H1 (cell line): Measurements from ENCODE around the gene BTBD1. TPM values are rescaled to one million over a fixed set of nuclear protein-coding genes. Genes with fewer than 3 reads are reported as not detected.

Source experiments
- CTCF ChIA-PET: fragments of 300-600 bp; sonication (Branson Sonifier 250); formaldehyde crosslinking; loops from one replicate; lab custom pipeline; 2021; ENCODE audit not compliant: partially characterized antibody; lab: Charles Lee
- POLR2A ChIA-PET: fragments of 300-600 bp; sonication (Branson Sonifier 250); formaldehyde crosslinking; loops from one replicate; lab custom pipeline; 2021; ENCODE audit warnings: inconsistent platforms; ENCODE audit not compliant: partially characterized antibody; lab: Charles Lee
- DNase-seq, 2 experiments: peaks; one replicate each; pipeline versions ENCODE4 v3.0.0 to v3.0.0-alpha.2; 2010 to 2022; ENCODE audit warnings: low spot score in 2 of 2, low read depth in 1 of 2, mixed read lengths in 1 of 2
- FAIRE-seq: peaks from 2 replicates; lab custom pipeline; 2011; peaks lifted over from hg19 to GRCh38; lab: Jason Lieb, UNC
- H2AFZ ChIP-seq: 2 replicates; pipeline ENCODE4 v1.8.1; 2012; ENCODE audit warnings: low read length, inconsistent platforms
- H2AK5ac ChIP-seq: 2 replicates; pipeline ENCODE4 v1.6.1; 2013; ENCODE audit warnings: low read depth, low read length
- H2BK120ac ChIP-seq: replicated peaks from 2 replicates; pipeline ENCODE3; 2013; ENCODE audit warnings: low read depth, low read length, inconsistent platforms
- H2BK12ac ChIP-seq: 2 replicates; pipeline ENCODE4 v1.6.1; 2013; ENCODE audit warnings: low read depth, low read length
- H2BK15ac ChIP-seq: 2 replicates; pipeline ENCODE4 v1.6.1; 2013; ENCODE audit warnings: low read length
- H2BK20ac ChIP-seq: 2 replicates; pipeline ENCODE4 v1.6.1; 2013; ENCODE audit warnings: low read length
- H2BK5ac ChIP-seq: 2 replicates; pipeline ENCODE4 v1.6.1; 2013; ENCODE audit warnings: low read depth, low read length
- H3K14ac ChIP-seq: 2 replicates; pipeline ENCODE4 v1.6.1; 2013; ENCODE audit warnings: inconsistent platforms; ENCODE audit not compliant: insufficient read length
- H3K18ac ChIP-seq: 2 replicates; pipeline ENCODE4 v1.6.1; 2013; ENCODE audit warnings: low read length; ENCODE audit errors: extremely low read depth
- H3K23ac ChIP-seq: 2 replicates; pipeline ENCODE4 v1.6.1; 2013; ENCODE audit warnings: inconsistent platforms; ENCODE audit not compliant: insufficient read length
- H3K23me2 ChIP-seq: 2 replicates; pipeline ENCODE4 v1.6.1; 2013; ENCODE audit warnings: low read depth, low read length
- H3K27ac ChIP-seq: 2 replicates; pipeline ENCODE4 v1.6.1; 2011; ENCODE audit warnings: low read depth, low read length, inconsistent platforms
- H3K27me3 ChIP-seq, 4 experiments: replicated peaks in 1 of 4; 1 replicate in 1 of 4; 2 replicates in 3 of 4; pipeline versions ENCODE4 v1.6.1 to v1.8.1; 2011 to 2013; ENCODE audit warnings: low read length in 3 of 4, mild to moderate bottlenecking in 3 of 4, inconsistent platforms in 2 of 4, mixed read lengths in 2 of 4, moderate library complexity in 1 of 4; ENCODE audit not compliant: control insufficient read depth in 3 of 4, insufficient read depth in 3 of 4; ENCODE audit errors: extremely low read depth in 1 of 4
- H3K36me3 ChIP-seq, 4 experiments: 2 replicates each; pipeline versions ENCODE4 v1.6.1 to v1.8.1; 2011 to 2013; ENCODE audit warnings: mild to moderate bottlenecking in 4 of 4, low read length in 3 of 4, moderate library complexity in 2 of 4, control low read depth in 1 of 4, inconsistent platforms in 1 of 4; ENCODE audit not compliant: insufficient read depth in 4 of 4, control insufficient read depth in 2 of 4
- H3K4ac ChIP-seq: replicated peaks from 2 replicates; pipeline ENCODE3; 2013; ENCODE audit warnings: low read length, low read depth, mixed read lengths, inconsistent platforms; ENCODE audit not compliant: insufficient read length
- H3K4me1 ChIP-seq, 4 experiments: replicated peaks in 1 of 4; 1 replicate in 1 of 4; 2 replicates in 3 of 4; pipeline versions ENCODE4 v1.6.1 to v1.8.1; 2011 to 2013; ENCODE audit warnings: low read length in 3 of 4, inconsistent platforms in 2 of 4, mixed read lengths in 1 of 4; ENCODE audit not compliant: insufficient read depth in 4 of 4, control insufficient read depth in 3 of 4
- H3K4me2 ChIP-seq, 2 experiments: 2 replicates each; pipeline versions ENCODE4 v1.6.1 to v1.8.1; 2011 to 2013; ENCODE audit warnings: low read depth in 2 of 2, low read length in 2 of 2, control low read depth in 1 of 2, inconsistent platforms in 1 of 2, mild to moderate bottlenecking in 1 of 2; ENCODE audit not compliant: insufficient read depth in 1 of 2
- H3K4me3 ChIP-seq, 4 experiments: fragments of 200-600, 300-600 bp in 1 of 4; sonication (generic), shearing (Covaris generic), sonication (Bioruptor Twin) in 1 of 4; 2 replicates each; pipeline versions ENCODE4 v1.5.1 to v1.8.1; 2011 to 2016; ENCODE audit warnings: low read length in 4 of 4, low read depth in 3 of 4, control low read depth in 2 of 4, inconsistent platforms in 2 of 4, mild to moderate bottlenecking in 2 of 4, mixed read lengths in 1 of 4, moderate library complexity in 1 of 4; ENCODE audit not compliant: insufficient read depth in 2 of 4; ENCODE audit errors: extremely low read depth in 1 of 4
- H3K56ac ChIP-seq: replicated peaks from 2 replicates; pipeline ENCODE3; 2013; ENCODE audit warnings: low read depth, mild to moderate bottlenecking, mixed read lengths, low read length, inconsistent platforms; ENCODE audit not compliant: insufficient read length
- H3K79me1 ChIP-seq: 2 replicates; pipeline ENCODE4 v1.6.1; 2013; ENCODE audit warnings: low read depth, low read length, control low read depth
- H3K79me2 ChIP-seq, 2 experiments: 2 replicates each; pipeline versions ENCODE4 v1.6.1 to v1.8.1; 2012 to 2013; ENCODE audit warnings: low read length in 2 of 2, mild to moderate bottlenecking in 2 of 2, inconsistent platforms in 1 of 2; ENCODE audit not compliant: insufficient read depth in 2 of 2, control insufficient read depth in 1 of 2
- H3K9ac ChIP-seq, 4 experiments: replicated peaks in 1 of 4; 1 replicate in 1 of 4; 2 replicates in 3 of 4; pipeline versions ENCODE4 v1.6.1 to v1.8.1; 2011 to 2013; ENCODE audit warnings: low read depth in 3 of 4, low read length in 3 of 4, control low read depth in 2 of 4, mild to moderate bottlenecking in 2 of 4, moderate library complexity in 2 of 4, inconsistent platforms in 1 of 4; ENCODE audit errors: extremely low read depth in 1 of 4
- H3K9me3 ChIP-seq, 2 experiments: 2 replicates each; pipeline versions ENCODE4 v1.6.1 to v1.8.1; 2012 to 2013; ENCODE audit warnings: mild to moderate bottlenecking in 2 of 2, moderate library complexity in 2 of 2, control low read depth in 1 of 2, inconsistent platforms in 1 of 2, low read depth in 1 of 2, low read length in 1 of 2, mixed read lengths in 1 of 2; ENCODE audit not compliant: insufficient read depth in 2 of 2
- H4K20me1 ChIP-seq, 2 experiments: replicated peaks in 1 of 2; 2 replicates each; pipeline versions ENCODE3 to v1.8.1; 2011 to 2013; ENCODE audit warnings: inconsistent platforms in 2 of 2, low read length in 2 of 2, mild to moderate bottlenecking in 1 of 2; ENCODE audit not compliant: insufficient read depth in 2 of 2, control insufficient read depth in 1 of 2
- H4K5ac ChIP-seq: 2 replicates; pipeline ENCODE4 v1.6.1; 2013; ENCODE audit warnings: low read length, low read depth, mixed read lengths, inconsistent platforms; ENCODE audit not compliant: insufficient read length
- H4K8ac ChIP-seq: 2 replicates; pipeline ENCODE4 v1.8.0; 2013; ENCODE audit warnings: mild to moderate bottlenecking, moderate library complexity, low read length, inconsistent platforms; ENCODE audit not compliant: insufficient read depth; ENCODE audit errors: extremely low read depth
- H4K91ac ChIP-seq: replicated peaks from 2 replicates; pipeline ENCODE3; 2013; ENCODE audit warnings: low read length, mixed read lengths, inconsistent platforms; ENCODE audit not compliant: insufficient read length
- BCL11A ChIP-seq, 2 experiments: IDR thresholded peaks; one replicate each; pipeline ENCODE4 v1.6.1; 2011; ENCODE audit warnings: low read depth in 2 of 2, low read length in 2 of 2, mild to moderate bottlenecking in 2 of 2
- CHD2 ChIP-seq: IDR thresholded peaks from 2 replicates; pipeline ENCODE4 v1.6.1; 2012; ENCODE audit warnings: low read length, improper control_type of control experiment
- FOSL1 ChIP-seq: IDR thresholded peaks from 2 replicates; pipeline ENCODE4 v1.6.1; 2011; ENCODE audit warnings: mild to moderate bottlenecking, low read depth, low read length, moderate library complexity; ENCODE audit not compliant: insufficient read depth
- NRF1 ChIP-seq: IDR thresholded peaks from 2 replicates; pipeline ENCODE4 v1.6.1; 2011; ENCODE audit warnings: mild to moderate bottlenecking, low read depth, low read length, improper control_type of control experiment
- PHF8 ChIP-seq: fragments of 200-600 bp; sonication (generic); conservative IDR thresholded peaks from 2 replicates; pipeline ENCODE4 v1.7.1; 2012; ENCODE audit warnings: low read depth, mild to moderate bottlenecking, inconsistent platforms, low read length, moderate library complexity
- POLR2A ChIP-seq, 2 experiments: IDR thresholded peaks; 1 replicate in 1 of 2; 2 replicates in 1 of 2; pipeline ENCODE4 v1.6.1; 2011; ENCODE audit warnings: low read depth in 2 of 2, low read length in 2 of 2, mild to moderate bottlenecking in 2 of 2; ENCODE audit errors: control extremely low read depth in 1 of 2
- RXRA ChIP-seq: IDR thresholded peaks from 2 replicates; pipeline ENCODE4 v1.6.1; 2011; ENCODE audit warnings: low read depth, mild to moderate bottlenecking, low read length, moderate library complexity; ENCODE audit not compliant: insufficient read depth
- SP1 ChIP-seq: IDR thresholded peaks from 2 replicates; pipeline ENCODE4 v1.6.1; 2011; ENCODE audit warnings: low read depth, low read length
- WGBS, 2 experiments: shearing (Covaris generic) in 1 of 2; methylation state at CpG; one replicate each; pipeline versions ENCODE4 v1.1.6 to v1.1.7; 2013 to 2015; ENCODE audit warnings: low lambda C conversion rate in 2 of 2, mixed read lengths in 2 of 2, inconsistent platforms in 1 of 2, low coverage in 1 of 2, missing lambda C conversion rate in 1 of 2; ENCODE audit not compliant: insufficient replicate concordance in 2 of 2, insufficient coverage in 1 of 2, insufficient read length in 1 of 2; ENCODE audit errors: extremely low coverage in 1 of 2, missing lambda C conversion rate in 1 of 2; 5-methylcytosine and 5-hydroxymethylcytosine counted together
- polyA plus RNA-seq, 7 experiments: library from polyadenylated mRNA; depleted of rRNA in 3 of 7; stranded (reverse) in 5 of 7; unstranded in 2 of 7; fragments of >200 nt in 5 of 7; fragments of 200-250 nt in 2 of 7; gene quantifications; 1 replicate in 5 of 7; 2 replicates in 1 of 7; 4 replicates in 1 of 7; pipeline versions ENCODE4 v1.2.1 to v1.2.3, GENCODE V29; 2011 to 2013; ENCODE audit warnings: missing spikeins in 2 of 7, mixed read lengths in 2 of 7
- total RNA-seq: library from RNA; stranded (reverse); fragmentation: NEBNext Ultra II Directional; extraction: Animal tissue kit (Norgen Biotek cat#: 25700); gene quantifications from 2 replicates; pipeline ENCODE4 v1.2.1, GENCODE V29; 2021
- TF ChIP-seq, protein P1 (sequence below): IDR thresholded peaks from 2 replicates; pipeline ENCODE4 v1.6.1; 2012; ENCODE audit warnings: inconsistent platforms

BTBD1 gene
- total and polyA plus RNA-seq, 2 of the 8 experiments (the other 6 are each of a cell fraction or from before 2014, with no cell fraction given), result 18.6 to 39.5 TPM

- Histone ChIP-seq H3K23ac (no peak overlapping the region), H4K5ac (no peak overlapping the region), H3K36me3 (no peaks in the 10 kb centered on the region), H3K27ac (no peak overlapping the region), H2AK5ac (no peak overlapping the region), H3K4me3 (no peak overlapping the region), H2AFZ (no peak overlapping the region), H3K9me3 (no peaks in the 10 kb centered on the region), H4K8ac (no peak overlapping the region), H2BK12ac (no peak overlapping the region), H2BK15ac (no peak overlapping the region), H3K23me2 (peaks cover 6% of the 10 kb centered on the region; the same call in 1 of the 2 replicates), H2BK120ac (no peak overlapping the region), H3K56ac (no peak overlapping the region), H3K27me3 (no peaks in the 10 kb centered on the region; a peak in 1 of 7 replicates), H3K4ac (no peak overlapping the region), H3K9ac (no peak overlapping the region), H3K14ac (no peak overlapping the region), H3K79me1 (no peaks in the 10 kb centered on the region), H3K79me2 (no peaks in the 10 kb centered on the region), H3K4me1 (no peaks in the 10 kb centered on the region), H4K20me1 (peaks cover 0 to 2% of the 10 kb centered on the region in 2 experiments), H3K18ac (no peak overlapping the region), H2BK5ac (no peak overlapping the region), H3K4me2 (no peak overlapping the region), H4K91ac (no peak overlapping the region), H2BK20ac (no peak overlapping the region)
- POLR2A ChIA-PET, result no interaction called here
- FAIRE-seq (no peak), DNase-seq (no peak)
- WGBS, 2 experiments, result 90% methylated on average over 4 of the region's 6 CpGs; no CpG with 5 or more reads in 1 of the 2 experiments
- CTCF ChIA-PET, result interaction anchor here (1.2 kb wide), 1 partner anchor 27 kb away, joined by 3 read pairs; no protein-coding TSS in a partner anchor
- no peak for TF ChIP-seq SP1
- TF ChIP-seq, protein P1, sequence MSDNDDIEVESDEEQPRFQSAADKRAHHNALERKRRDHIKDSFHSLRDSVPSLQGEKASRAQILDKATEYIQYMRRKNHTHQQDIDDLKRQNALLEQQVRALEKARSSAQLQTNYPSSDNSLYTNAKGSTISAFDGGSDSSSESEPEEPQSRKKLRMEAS, result no peak
- no peak for TF ChIP-seq POLR2A (IDR thresholded peaks at IDR 0.05; ENCODE audit: control extremely low read depth in 1 of 2, low read depth in 2 of 2, low read length in 2 of 2)
- no peak for TF ChIP-seq PHF8
- no peak for TF ChIP-seq NRF1
- TF ChIP-seq BCL11A (IDR thresholded peaks at IDR 0.05; ENCODE audit: low read depth in 2 of 2, low read length in 2 of 2), result no peak
- TF ChIP-seq RXRA, result no peak
- TF ChIP-seq CHD2, result no peak
- no peak for TF ChIP-seq FOSL1
Observed at GRCh38 chr15:83114856-83115255, 47.8 kb upstream of the BTBD1 start.
